K562 (cell line): ENCODE data around the gene TRNP1. TPM values are rescaled to one million over a fixed set of nuclear protein-coding genes. Genes with fewer than 3 reads are reported as not detected.

Source experiments
- ADNP ChIP-seq: fragments of 200-800 bp; sonication (Bioruptor generic); IDR thresholded peaks from 2 replicates; pipeline ENCODE4 v1.6.1; 2016; ENCODE audit warnings: missing genetic modification characterization, missing compliant biosample characterization
- CBX3 ChIP-seq, 2 experiments: IDR thresholded peaks; 1 replicate in 1 of 2; 2 replicates in 1 of 2; pipeline ENCODE4 v1.6.1; 2012; ENCODE audit warnings: inconsistent platforms in 2 of 2, low read length in 2 of 2, borderline replicate concordance in 1 of 2, control low read depth in 1 of 2
- CHD2 ChIP-seq: IDR thresholded peaks from 2 replicates; pipeline ENCODE4 v1.6.1; 2011; ENCODE audit warnings: low read depth, low read length
- DPF2 ChIP-seq: fragments of 450-650 bp; IDR thresholded peaks from 2 replicates; pipeline ENCODE4 v1.6.1; 2016
- ETV5 ChIP-seq: sonication (generic); formaldehyde crosslinking; IDR thresholded peaks from 2 replicates; pipeline ENCODE4 v1.4.0; 2020; ENCODE audit warnings: low read depth, mild to moderate bottlenecking, missing genetic modification reagents
- ETV6 ChIP-seq, 3 experiments: fragments of 150-350 bp in 1 of 3; sonication (generic) in 1 of 3; formaldehyde crosslinking in 1 of 3; IDR thresholded peaks; 2 replicates each; pipeline versions ENCODE4 v1.6.1 to v1.8.0; 2014 to 2022; ENCODE audit warnings: borderline replicate concordance in 2 of 3, low read depth in 2 of 3, antibody characterized with exemption in 1 of 3, low read length in 1 of 3, mild to moderate bottlenecking in 1 of 3, missing genetic modification reagents in 1 of 3
- FOS ChIP-seq: IDR thresholded peaks from 3 replicates; pipeline ENCODE4 v1.6.1; 2011; ENCODE audit not compliant: insufficient read length; ENCODE audit errors: extremely low read depth
- FOSL1 ChIP-seq: fragments of 200-800 bp; sonication (Bioruptor generic); conservative IDR thresholded peaks from 2 replicates; pipeline ENCODE4 v1.6.1; 2016; ENCODE audit warnings: missing genetic modification characterization, missing compliant biosample characterization
- IRF9 ChIP-seq: fragments of 450-650 bp; IDR thresholded peaks from 2 replicates; pipeline ENCODE4 v1.6.1; 2016; ENCODE audit warnings: missing biosample characterization, missing genetic modification characterization
- JUND ChIP-seq, 2 experiments: IDR thresholded peaks; 2 replicates in 1 of 2; 3 replicates in 1 of 2; pipeline ENCODE4 v1.6.1; 2011; ENCODE audit warnings: borderline replicate concordance in 2 of 2, low read depth in 2 of 2, low read length in 2 of 2, improper control_type of control experiment in 1 of 2, missing biosample characterization in 1 of 2, missing genetic modification characterization in 1 of 2, missing genetic modification reagents in 1 of 2
- KDM1A ChIP-seq, 2 experiments: fragments of 450-650 bp; IDR thresholded peaks; 2 replicates each; pipeline ENCODE4 v1.6.1; 2016; ENCODE audit warnings: mild to moderate bottlenecking in 2 of 2
- KHSRP ChIP-seq: fragments of 450-650 bp; IDR thresholded peaks from 2 replicates; pipeline ENCODE4 v1.6.1; 2017
- L3MBTL2 ChIP-seq: fragments of 450-650 bp; IDR thresholded peaks from 2 replicates; pipeline ENCODE4 v1.6.1; 2016; ENCODE audit warnings: mild to moderate bottlenecking, moderate library complexity
- PKNOX1 ChIP-seq: fragments of 450-650 bp; IDR thresholded peaks from 2 replicates; pipeline ENCODE4 v1.6.1; 2016
- SMARCA4 ChIP-seq: fragments of 450-650 bp; IDR thresholded peaks from 2 replicates; pipeline ENCODE4 v1.6.1; 2016
- SMARCE1 ChIP-seq: fragments of 450-650 bp; IDR thresholded peaks from 2 replicates; pipeline ENCODE4 v1.7.1; 2016; ENCODE audit warnings: mild to moderate bottlenecking
- SOX6 ChIP-seq: fragments of 450-650 bp; IDR thresholded peaks from 2 replicates; pipeline ENCODE4 v1.6.1; 2014; ENCODE audit warnings: mild to moderate bottlenecking
- YY1 ChIP-seq, 3 experiments: IDR thresholded peaks; 2 replicates each; pipeline ENCODE4 v1.6.1; 2011; ENCODE audit warnings: low read length in 2 of 3, mild to moderate bottlenecking in 2 of 3, moderate library complexity in 2 of 3, borderline replicate concordance in 1 of 3, control low read depth in 1 of 3, low read depth in 1 of 3; ENCODE audit not compliant: insufficient read depth in 3 of 3, insufficient replicate concordance in 2 of 3, control insufficient read depth in 1 of 3, insufficient read length in 1 of 3; ENCODE audit errors: extremely low read depth in 1 of 3
- ZBTB12 ChIP-seq: fragments of 250-450 bp; sonication (Bioruptor Pico); IDR thresholded peaks from 2 replicates; pipeline ENCODE4 v1.4.0; 2020
- polyA plus RNA-seq, 8 experiments: library from polyadenylated mRNA; depleted of rRNA in 4 of 8; stranded (reverse) in 5 of 8; unstranded in 3 of 8; fragments of >200 nt; fragmentation: Nextera tagmentation in 2 of 8; fragmentation: Illumina TruSeq in 1 of 8; extraction: Ambion mirVana in 2 of 8; extraction: Trizol in 1 of 8; gene quantifications; 2 replicates each; pipeline versions ENCODE4 v1.2.1 to v1.2.3, GENCODE V29; 2011 to 2014; ENCODE audit warnings: inconsistent platforms in 1 of 8, missing spikeins in 1 of 8
- total RNA-seq, 7 experiments: library from RNA; depleted of rRNA in 6 of 7; stranded (reverse); fragments of >200 nt in 6 of 7; fragmentation: Illumina TruSeq in 2 of 7; extraction: Trizol in 2 of 7; gene quantifications; 2 replicates each; pipeline versions ENCODE4 v1.2.1 to v1.2.3, GENCODE V29; 2011 to 2021; ENCODE audit warnings: low replicate concordance in 1 of 7
- TF ChIP-seq, protein P1 (sequence below): fragments of 200-800 bp; sonication (Bioruptor generic); IDR thresholded peaks from 2 replicates; pipeline ENCODE4 v1.6.1; 2017; ENCODE audit warnings: missing genetic modification characterization, missing compliant biosample characterization
- TF ChIP-seq, protein P2 (sequence below): fragments of 450-650 bp; formaldehyde crosslinking; IDR thresholded peaks from 2 replicates; pipeline ENCODE4 v1.4.0; 2020; ENCODE audit warnings: mild to moderate bottlenecking, moderate library complexity

Gene TRNP1
- total and polyA plus RNA-seq, 9 of the 15 experiments (the other 6 are each of a cell fraction or from before 2014, with no cell fraction given) = 0.03 to 1.3 (median 0.95) TPM

DNA sequence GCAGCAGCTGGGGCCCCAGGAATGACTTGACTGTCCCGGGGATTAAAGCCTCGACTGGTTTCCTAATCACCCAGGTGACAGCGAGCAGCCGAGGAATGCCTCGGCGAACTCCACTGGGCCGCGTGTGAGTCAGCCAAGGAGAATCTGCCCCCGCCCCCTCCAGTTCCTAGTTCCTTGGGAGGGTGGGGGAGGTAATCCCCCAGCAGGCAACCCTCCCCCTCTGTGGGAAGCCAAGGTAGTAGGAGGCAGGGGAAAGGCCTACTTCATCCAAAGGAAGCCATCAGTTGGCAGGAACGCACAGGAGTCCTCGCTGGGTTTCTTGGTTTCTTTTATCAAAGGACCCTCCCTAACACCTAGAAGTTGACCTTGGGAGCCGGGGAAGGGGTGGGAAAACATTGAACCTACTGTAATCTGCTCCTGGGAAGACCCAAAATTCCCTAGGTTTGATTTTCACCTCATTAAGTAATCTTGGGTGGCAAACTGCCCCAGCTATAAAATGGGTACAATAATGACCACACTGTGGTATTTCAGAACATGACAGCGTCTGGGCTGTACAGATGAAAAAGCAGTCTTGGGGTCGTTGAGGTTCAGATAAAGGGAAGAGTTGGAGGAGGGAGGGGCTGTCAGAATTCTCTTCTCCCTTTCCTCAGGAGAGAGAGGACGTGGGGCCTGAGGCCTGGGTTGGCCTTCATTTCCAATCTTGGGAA lies 17.7 kb downstream of the TRNP1 start (continued):
- peak in 1 of 3 experiments; percentile 14 for TF ChIP-seq YY1 (IDR thresholded peaks at IDR 0.05; ENCODE audit: borderline replicate concordance in 1 of 3, control insufficient read depth in 1 of 3, extremely low read depth in 1 of 3, insufficient read depth in 3 of 3, insufficient read length in 1 of 3, insufficient replicate concordance in 2 of 3, low read depth in 1 of 3, low read length in 2 of 3)
- peak; percentile 86 for TF ChIP-seq L3MBTL2
- 0 out of 2 replicates have a peak, but pooled peaks have one; percentile 22 for TF ChIP-seq PKNOX1
- TF ChIP-seq SMARCE1 = peak; percentile 63; the same call in 1 of the 2 replicates
- 0 out of 2 replicates have a peak, but pooled peaks have one; percentile 29 for TF ChIP-seq ETV5 (CRISPR knock-in tag)
- TF ChIP-seq, protein P1, sequence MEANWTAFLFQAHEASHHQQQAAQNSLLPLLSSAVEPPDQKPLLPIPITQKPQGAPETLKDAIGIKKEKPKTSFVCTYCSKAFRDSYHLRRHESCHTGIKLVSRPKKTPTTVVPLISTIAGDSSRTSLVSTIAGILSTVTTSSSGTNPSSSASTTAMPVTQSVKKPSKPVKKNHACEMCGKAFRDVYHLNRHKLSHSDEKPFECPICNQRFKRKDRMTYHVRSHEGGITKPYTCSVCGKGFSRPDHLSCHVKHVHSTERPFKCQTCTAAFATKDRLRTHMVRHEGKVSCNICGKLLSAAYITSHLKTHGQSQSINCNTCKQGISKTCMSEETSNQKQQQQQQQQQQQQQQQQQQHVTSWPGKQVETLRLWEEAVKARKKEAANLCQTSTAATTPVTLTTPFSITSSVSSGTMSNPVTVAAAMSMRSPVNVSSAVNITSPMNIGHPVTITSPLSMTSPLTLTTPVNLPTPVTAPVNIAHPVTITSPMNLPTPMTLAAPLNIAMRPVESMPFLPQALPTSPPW (CRISPR knock-in tag) = peak; percentile 82
- peak; percentile 85 for TF ChIP-seq FOSL1 (tag)
- TF ChIP-seq JUND (IDR thresholded peaks at IDR 0.05; ENCODE audit: borderline replicate concordance, low read depth, low read length) = peak; percentile 86
- peak; percentile 83; the same call in 1 of the 3 replicates for TF ChIP-seq JUND (tag; IDR thresholded peaks at IDR 0.05; ENCODE audit: borderline replicate concordance, low read depth, low read length)
- TF ChIP-seq FOS = peak; percentile 11
- TF ChIP-seq ETV6 (IDR thresholded peaks at IDR 0.05; ENCODE audit: borderline replicate concordance in 1 of 2, low read depth in 2 of 2, low read length in 1 of 2) = no peak
- no peak for TF ChIP-seq ETV6 (CRISPR knock-in tag; IDR thresholded peaks at IDR 0.05; ENCODE audit: borderline replicate concordance)
- TF ChIP-seq SOX6 = peak; percentile 9; the same call in 1 of the 2 replicates
- 0 out of 2 replicates have a peak, but pooled peaks have one; percentile 27 for TF ChIP-seq ADNP (tag)
- TF ChIP-seq CHD2 = peak; percentile 33; the same call in 1 of the 2 replicates
- peak; percentile 74 for TF ChIP-seq DPF2
- no peak for TF ChIP-seq IRF9
- peak; percentile 60 for TF ChIP-seq SMARCA4
- TF ChIP-seq, protein P2, sequence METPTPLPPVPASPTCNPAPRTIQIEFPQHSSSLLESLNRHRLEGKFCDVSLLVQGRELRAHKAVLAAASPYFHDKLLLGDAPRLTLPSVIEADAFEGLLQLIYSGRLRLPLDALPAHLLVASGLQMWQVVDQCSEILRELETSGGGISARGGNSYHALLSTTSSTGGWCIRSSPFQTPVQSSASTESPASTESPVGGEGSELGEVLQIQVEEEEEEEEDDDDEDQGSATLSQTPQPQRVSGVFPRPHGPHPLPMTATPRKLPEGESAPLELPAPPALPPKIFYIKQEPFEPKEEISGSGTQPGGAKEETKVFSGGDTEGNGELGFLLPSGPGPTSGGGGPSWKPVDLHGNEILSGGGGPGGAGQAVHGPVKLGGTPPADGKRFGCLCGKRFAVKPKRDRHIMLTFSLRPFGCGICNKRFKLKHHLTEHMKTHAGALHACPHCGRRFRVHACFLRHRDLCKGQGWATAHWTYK = no peak
- TF ChIP-seq KHSRP = no peak
- peak in 1 of 2 experiments; percentile 13; a peak in 1 of 3 replicates for TF ChIP-seq CBX3 (IDR thresholded peaks at IDR 0.05; ENCODE audit: borderline replicate concordance in 1 of 2, low read length in 2 of 2)
- TF ChIP-seq KDM1A (IDR thresholded peaks at IDR 0.05) = peak in 1 of 2 experiments; percentile 79; a peak in 1 of 4 replicates
- TF ChIP-seq ZBTB12 = no peak
